CD4-positive, alpha-beta T cell treated with Interleukin-4 for 4 hours (primary cell): Measurements from ENCODE around the gene OR2B3.
"Not testable (repeated sequence)": the region's sequence is repeated elsewhere in the genome, so short reads cannot be mapped to it uniquely, and the experiment has no call there.

Experiments
- DNase-seq: peaks from one replicate; pipeline ENCODE4 v3.0.0-alpha.2; 2020

OR2B3 gene, protein sequence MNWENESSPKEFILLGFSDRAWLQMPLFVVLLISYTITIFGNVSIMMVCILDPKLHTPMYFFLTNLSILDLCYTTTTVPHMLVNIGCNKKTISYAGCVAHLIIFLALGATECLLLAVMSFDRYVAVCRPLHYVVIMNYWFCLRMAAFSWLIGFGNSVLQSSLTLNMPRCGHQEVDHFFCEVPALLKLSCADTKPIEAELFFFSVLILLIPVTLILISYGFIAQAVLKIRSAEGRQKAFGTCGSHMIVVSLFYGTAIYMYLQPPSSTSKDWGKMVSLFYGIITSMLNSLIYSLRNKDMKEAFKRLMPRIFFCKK

GRCh38 chr6:29087213-29087612 is at the start of gene OR2B3:
Gene OR2B3, minus strand, starts transcription at chr6:29087313. Its CDS starts 65 bp downstream, at chr6:29087248.
- DNase-seq = no peak

- DNase-seq = no peak
These were observed 44.6 kb upstream of the OR2B3 start for GRCh38 chr6:29131691-29132090.

- DNase-seq = no peak
These were observed 43.5 kb upstream of the OR2B3 start for GRCh38 chr6:29130644-29131043.

DNA sequence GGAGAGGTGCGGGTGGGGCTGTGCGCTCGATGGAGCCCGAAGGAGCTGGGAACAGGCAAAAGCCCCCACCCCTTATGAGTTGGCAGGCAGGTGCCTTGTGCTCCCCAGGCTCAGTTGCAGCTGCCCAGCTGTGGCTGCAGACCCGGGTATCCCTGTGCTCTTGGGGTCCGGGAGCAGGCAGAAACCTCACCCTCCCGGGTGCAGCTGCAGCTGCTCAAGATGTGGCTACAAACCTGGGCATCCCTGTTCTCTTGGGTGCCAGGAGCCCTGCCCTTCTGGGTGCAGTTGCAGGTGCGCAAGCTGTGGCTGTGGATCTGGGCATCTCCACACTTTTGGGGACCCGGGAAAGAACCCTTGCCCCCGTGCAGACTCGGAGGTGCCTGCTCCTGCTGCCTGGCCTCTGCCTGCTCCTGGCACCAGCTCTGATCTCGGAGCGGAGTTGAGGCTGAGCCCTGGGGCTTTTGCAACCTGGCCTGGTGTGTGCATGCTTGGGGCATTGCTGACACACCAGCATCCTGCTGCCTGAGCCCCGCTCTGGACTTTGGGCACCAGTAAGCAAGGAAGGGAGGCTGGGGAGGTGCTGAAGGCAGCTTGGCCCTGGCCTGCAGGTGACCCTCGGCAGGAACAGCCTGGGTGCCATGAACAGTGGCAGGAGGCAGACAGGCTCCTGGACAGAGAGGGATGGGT is 42.4 kb upstream of the OR2B3 start:
- DNase-seq = no peak

DNA sequence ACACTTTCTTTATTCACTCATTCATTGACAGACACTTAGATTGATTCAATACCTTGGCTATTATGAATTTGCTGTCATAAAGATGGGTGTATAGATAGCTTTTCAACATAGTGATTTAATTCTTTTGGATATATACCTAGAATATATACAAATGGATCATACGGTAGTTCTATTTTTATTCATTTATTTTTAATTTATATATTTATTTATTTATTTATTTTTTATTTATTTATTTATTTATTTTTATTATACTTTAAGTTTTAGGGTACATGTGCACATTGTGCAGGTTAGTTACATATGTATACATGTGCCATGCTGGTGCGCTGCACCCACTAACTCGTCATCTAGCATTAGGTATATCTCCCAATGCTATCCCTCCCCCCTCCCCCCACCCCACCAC is 27.9 kb upstream of the OR2B3 start:
- not testable (repeated sequence) for DNase-seq

- peak; percentile 1 for DNase-seq
These were observed 25.0 kb upstream of the OR2B3 start for GRCh38 chr6:29112135-29112534.

- no peak for DNase-seq
These were observed 20.6 kb upstream of the OR2B3 start, which contains the start of gene OR2J3 for GRCh38 chr6:29107758-29108157. Gene OR2J3, plus strand, starts transcription at chr6:29108058. Its CDS starts 3,833 bp downstream, at chr6:29111891.

- no peak for DNase-seq
These were observed 12.1 kb upstream of the OR2B3 start, which contains the start of gene OR2J1 for GRCh38 chr6:29099190-29099589. Gene OR2J1, plus strand, starts transcription at chr6:29099490. Its CDS starts 1,453 bp downstream, at chr6:29100943.

DNA sequence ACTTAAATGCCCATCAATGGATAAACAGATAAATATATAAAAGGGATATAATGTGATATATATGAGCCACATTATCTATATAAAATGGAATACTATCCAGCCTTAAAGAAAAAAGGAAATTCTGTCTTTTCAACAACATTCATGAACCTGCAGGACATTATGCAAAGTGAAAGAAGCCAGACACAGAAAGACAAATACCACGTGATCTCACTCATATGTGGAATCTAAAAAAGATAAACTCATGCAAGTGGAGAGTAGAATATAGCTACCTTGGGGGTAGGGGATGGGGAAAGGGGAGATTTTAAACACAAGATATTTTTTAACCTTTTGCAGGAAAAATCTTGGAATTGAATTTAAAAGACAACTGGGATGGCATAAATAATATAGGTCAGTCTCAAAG is 10.7 kb upstream of the OR2B3 start:
- no peak for DNase-seq

GRCh38 chr6:29092957-29093356 is 5.8 kb upstream of the OR2B3 start:
- DNase-seq = no peak

GRCh38 chr6:29082457-29082856 is 4.7 kb downstream of the OR2B3 start:
- DNase-seq = no peak

- DNase-seq = no peak
These were observed 5.8 kb downstream of the OR2B3 start for GRCh38 chr6:29081312-29081711.

DNA sequence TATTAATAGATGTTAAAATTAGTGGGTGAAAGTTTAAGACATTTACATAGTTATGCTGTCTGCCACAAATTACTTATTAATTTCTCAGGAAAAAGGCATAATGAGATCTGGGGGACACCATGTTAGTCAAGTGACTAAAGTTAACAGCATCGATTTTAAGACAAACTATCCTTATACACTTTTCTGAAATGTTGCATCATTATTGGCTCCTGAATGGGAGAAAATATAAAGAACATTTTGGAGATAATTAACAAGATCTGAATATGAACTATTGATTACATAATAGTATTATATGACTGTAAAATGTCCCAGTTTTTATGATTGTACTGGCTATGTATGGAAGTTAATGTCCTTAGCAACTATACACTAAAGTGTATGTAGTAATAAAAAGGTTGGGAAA is 7.9 kb downstream of the OR2B3 start:
- DNase-seq = no peak

DNA sequence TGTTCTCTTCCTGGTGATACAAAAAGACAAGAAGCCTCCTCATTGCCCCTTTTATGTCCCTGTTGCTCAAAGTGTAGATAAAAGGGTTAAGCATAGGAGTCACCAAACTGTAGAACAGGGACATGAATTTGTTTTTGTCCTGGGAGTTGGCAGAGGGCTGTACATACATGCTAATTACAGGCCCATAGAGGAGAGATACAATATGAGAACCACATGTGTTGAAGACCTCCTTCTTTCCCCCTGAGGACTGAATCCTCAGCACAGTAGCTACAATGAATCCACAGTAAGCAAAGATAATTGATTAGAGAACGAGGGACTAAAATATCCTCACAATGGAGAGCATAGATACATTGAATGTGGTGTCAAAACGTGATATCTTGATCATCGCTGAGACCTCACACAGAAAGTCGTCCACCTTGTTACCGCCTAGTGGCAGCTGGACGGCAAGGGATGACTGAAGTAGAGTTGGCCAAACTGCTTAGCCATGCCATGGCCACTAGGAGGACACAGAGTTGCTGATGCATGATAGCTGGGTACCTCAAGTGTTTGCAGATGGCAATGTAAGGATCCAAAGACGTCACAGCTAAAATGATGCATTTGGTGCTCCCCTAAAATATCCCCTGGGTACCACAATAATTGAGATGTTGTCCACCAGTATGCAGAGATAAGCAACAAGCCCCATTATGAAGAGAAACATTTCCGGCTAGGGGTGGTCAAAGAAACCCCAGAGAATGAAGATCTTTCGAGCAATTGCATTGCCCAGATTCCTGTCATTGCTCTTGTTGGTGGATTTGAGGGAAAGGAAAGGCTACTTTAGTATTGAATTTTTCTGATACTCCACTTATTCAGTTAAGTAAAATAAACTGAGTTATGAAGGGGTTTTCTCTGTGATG is 15.0 kb downstream of the OR2B3 start:
- DNase-seq = no peak

DNA sequence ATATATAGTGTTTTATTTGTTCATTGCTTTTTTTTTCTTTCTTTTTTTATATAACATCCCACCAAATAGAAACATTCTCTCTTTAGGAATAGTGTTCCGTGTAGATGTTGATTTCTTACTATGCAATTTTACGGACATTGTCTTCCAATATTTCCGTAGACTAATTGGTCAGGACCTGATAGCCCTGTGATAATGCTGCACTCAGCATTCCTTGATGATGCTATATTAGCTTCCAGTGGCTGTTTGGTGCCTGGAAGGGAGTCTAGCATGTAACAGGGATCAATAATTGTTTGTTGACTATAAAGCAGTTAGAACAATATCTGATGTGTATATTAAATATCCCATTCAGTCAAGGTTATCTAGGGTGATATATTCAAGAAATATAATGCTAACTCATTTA is 35.4 kb downstream of the OR2B3 start:
- DNase-seq = no peak

- DNase-seq = no peak
These were observed 42.0 kb downstream of the OR2B3 start, which contains the start of gene OR2W1 for GRCh38 chr6:29045075-29045474. Gene OR2W1, minus strand, starts transcription at chr6:29045175. Its CDS starts 0 bp downstream, at chr6:29045175.
